ENCODE measurements around the gene GPR179.

- TF ChIP-seq POLR2A (IDR thresholded peaks at IDR 0.05) (no peak), CTCF (IDR thresholded peaks at IDR 0.05) (no peak), EP300 (IDR thresholded peaks at IDR 0.05) (no peak)
Measured at GRCh38 chr17:38334480-38335364, 9.0 kb downstream of the GPR179 start.

All from ovary (tissue), 3 donors.